ENCODE measurements around the gene EBF3.

EBF3 gene

GRCh38 chr10:129942019-129942277 is 22.1 kb downstream of the EBF3 start:
- no peak for DNase-seq (ENCODE audit: low spot score)
- POLR2A ChIA-PET (ENCODE audit: low non-redundant PET) = no interaction called here
- TF ChIP-seq CTCF (conservative IDR thresholded peaks at IDR 0.05; ENCODE audit: low read depth) = no peak
- H3K27ac ChIP-seq = no peak overlapping the region
- CTCF ChIA-PET = interaction anchor here (0.6 to 1.3 kb wide), 2 partner anchors 9 to 63 kb away, joined by 3 to 4 read pairs; no protein-coding TSS in a partner anchor

- no peak overlapping the region for H3K27ac ChIP-seq
- TF ChIP-seq CTCF (conservative IDR thresholded peaks at IDR 0.05; ENCODE audit: low read depth) = no peak
- ChIA-PET POLR2A (ENCODE audit: low non-redundant PET) (no interaction called here), CTCF (interaction anchor here (0.6 to 1.3 kb wide), 2 partner anchors 62 to 836 kb away, joined by 3 read pairs; no protein-coding TSS in a partner anchor)
- no peak for DNase-seq (ENCODE audit: low spot score)
Measured at GRCh38 chr10:129941199-129942018, 22.7 kb downstream of the EBF3 start.

- CTCF ChIA-PET = interaction anchor here (0.6 to 1.3 kb wide), 2 partner anchors 56 to 61 kb away, joined by 3 to 9 read pairs; no protein-coding TSS in a partner anchor
- POLR2A ChIA-PET (ENCODE audit: low non-redundant PET) = no interaction called here
- DNase-seq (ENCODE audit: low spot score) = no peak
- no peak overlapping the region for H3K27ac ChIP-seq
- no peak for TF ChIP-seq CTCF (conservative IDR thresholded peaks at IDR 0.05; ENCODE audit: low read depth)
Measured at GRCh38 chr10:129940617-129941198, 23.4 kb downstream of the EBF3 start.

- no peak for DNase-seq (ENCODE audit: low spot score)
- TF ChIP-seq CTCF (conservative IDR thresholded peaks at IDR 0.05; ENCODE audit: low read depth) = no peak
- no peak overlapping the region for H3K27ac ChIP-seq
- CTCF ChIA-PET = interaction anchor here (0.6 kb wide), 2 partner anchors 86 to 108 kb away, joined by 3 to 6 read pairs; no protein-coding TSS in a partner anchor
- POLR2A ChIA-PET (ENCODE audit: low non-redundant PET) = no interaction called here
Measured at GRCh38 chr10:129939416-129940275, 24.4 kb downstream of the EBF3 start.

GRCh38 chr10:129938460-129938859 is 25.6 kb downstream of the EBF3 start:
- CTCF ChIA-PET = no interaction called here
- TF ChIP-seq CTCF (conservative IDR thresholded peaks at IDR 0.05; ENCODE audit: low read depth) = no peak
- no peak for DNase-seq (ENCODE audit: low spot score)
- H3K27ac ChIP-seq = no peak overlapping the region
- POLR2A ChIA-PET (ENCODE audit: low non-redundant PET) = interaction anchor here (0.5 kb wide), 1 partner anchor 14 kb away, joined by 7 read pairs; no protein-coding TSS in a partner anchor

GRCh38 chr10:129937351-129937751 is 26.7 kb downstream of the EBF3 start:
- TF ChIP-seq CTCF (conservative IDR thresholded peaks at IDR 0.05; ENCODE audit: low read depth) = no peak
- ChIA-PET CTCF (no interaction called here), POLR2A (ENCODE audit: low non-redundant PET) (no interaction called here)
- no peak for DNase-seq (ENCODE audit: low spot score)
- no peak overlapping the region for H3K27ac ChIP-seq
